ENCODE data around the gene CDH18. TPM values are rescaled to one million over a fixed set of nuclear protein-coding genes. Genes with fewer than 3 reads are reported as not detected.

CDH18 gene
- total RNA-seq, 1 donor from 2014 or later: not detected

DNA sequence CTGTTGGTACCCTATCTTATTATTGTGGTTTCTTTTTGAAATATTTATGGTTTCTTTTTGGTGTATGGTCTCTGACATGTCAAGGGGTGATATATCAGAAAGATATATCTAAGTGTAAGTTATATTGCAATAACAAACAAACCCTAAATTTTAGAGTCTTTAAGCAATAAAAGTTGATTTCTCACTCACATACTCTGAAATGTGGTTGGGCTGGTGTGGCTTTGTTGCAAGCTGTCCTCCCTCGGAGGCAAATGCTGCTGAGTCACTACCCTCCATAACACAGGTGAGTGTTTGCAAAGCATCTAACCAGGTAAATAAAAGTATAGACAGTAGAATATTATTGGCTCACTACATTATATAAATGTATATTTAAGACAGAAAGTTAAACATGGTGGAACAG is 253.2 kb downstream of the CDH18 start:
- ATAC-seq (no peak), DNase-seq (no peak)
- TF ChIP-seq, protein P1, sequence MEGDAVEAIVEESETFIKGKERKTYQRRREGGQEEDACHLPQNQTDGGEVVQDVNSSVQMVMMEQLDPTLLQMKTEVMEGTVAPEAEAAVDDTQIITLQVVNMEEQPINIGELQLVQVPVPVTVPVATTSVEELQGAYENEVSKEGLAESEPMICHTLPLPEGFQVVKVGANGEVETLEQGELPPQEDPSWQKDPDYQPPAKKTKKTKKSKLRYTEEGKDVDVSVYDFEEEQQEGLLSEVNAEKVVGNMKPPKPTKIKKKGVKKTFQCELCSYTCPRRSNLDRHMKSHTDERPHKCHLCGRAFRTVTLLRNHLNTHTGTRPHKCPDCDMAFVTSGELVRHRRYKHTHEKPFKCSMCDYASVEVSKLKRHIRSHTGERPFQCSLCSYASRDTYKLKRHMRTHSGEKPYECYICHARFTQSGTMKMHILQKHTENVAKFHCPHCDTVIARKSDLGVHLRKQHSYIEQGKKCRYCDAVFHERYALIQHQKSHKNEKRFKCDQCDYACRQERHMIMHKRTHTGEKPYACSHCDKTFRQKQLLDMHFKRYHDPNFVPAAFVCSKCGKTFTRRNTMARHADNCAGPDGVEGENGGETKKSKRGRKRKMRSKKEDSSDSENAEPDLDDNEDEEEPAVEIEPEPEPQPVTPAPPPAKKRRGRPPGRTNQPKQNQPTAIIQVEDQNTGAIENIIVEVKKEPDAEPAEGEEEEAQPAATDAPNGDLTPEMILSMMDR (IDR thresholded peaks at IDR 0.05): no peak
- Histone ChIP-seq H3K36me3 (no peaks in the 10 kb centered on the region), H3K4me1 (no peaks in the 10 kb centered on the region), H3K27ac (no peak overlapping the region), H3K4me3 (no peak overlapping the region), H3K27me3 (ENCODE audit: low read depth) (no peaks in the 10 kb centered on the region), H3K9me3 (no peaks in the 10 kb centered on the region)
- intact Hi-C loops (cut with DNase I): no loop called here

DNA sequence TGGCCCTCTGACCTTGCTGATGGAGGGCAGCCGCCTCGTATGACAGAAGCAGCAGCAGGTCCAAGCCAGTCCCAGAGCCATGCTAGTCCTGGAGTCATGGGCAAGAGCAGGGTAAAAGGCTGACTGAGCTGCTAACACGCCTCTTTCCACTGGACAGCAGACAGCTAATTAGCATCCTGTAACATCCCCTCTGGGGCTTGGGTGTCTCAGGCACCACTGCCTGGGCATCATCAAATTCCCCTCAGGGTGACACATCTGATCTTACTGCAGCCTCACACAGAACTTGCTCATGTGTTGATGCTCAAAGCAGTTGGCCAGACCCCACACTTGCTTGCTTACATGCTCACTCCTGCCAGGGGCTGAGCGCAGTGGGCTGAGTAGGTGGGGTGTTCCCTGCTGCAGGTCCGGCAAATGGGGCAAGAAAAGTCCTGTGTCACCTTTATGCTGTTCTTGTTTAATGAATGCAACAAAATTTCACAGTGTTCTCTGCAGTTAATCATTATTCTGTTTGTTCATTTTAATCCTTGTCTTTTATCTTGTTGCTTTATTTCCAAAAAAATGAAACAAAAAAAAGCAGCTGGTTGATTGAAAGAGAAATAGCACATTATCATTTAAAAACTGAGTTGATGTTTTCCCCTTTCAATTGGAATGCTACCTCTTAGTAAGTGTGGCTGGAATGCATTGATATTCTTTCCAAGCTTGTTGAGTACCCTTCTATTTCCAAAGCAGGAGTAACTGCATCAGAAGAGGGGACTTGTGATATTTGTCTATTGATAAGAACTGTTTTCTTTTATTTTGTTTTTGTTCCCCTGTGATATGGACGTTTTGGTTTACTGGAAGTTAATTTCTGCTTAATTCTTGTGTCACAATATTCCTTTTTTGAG is 254.1 kb downstream of the CDH18 start:
- TF ChIP-seq, protein P1 (IDR thresholded peaks at IDR 0.05): no peak
- DNase-seq: no peak
- intact Hi-C loops (cut with DNase I): no loop called here
- Histone ChIP-seq H3K4me1 (no peaks in the 10 kb centered on the region), H3K36me3 (no peaks in the 10 kb centered on the region), H3K27me3 (ENCODE audit: low read depth) (no peaks in the 10 kb centered on the region), H3K4me3 (no peak overlapping the region), H3K27ac (no peak overlapping the region), H3K9me3 (no peaks in the 10 kb centered on the region)
- peak; percentile 15 to 60 for ATAC-seq

DNA sequence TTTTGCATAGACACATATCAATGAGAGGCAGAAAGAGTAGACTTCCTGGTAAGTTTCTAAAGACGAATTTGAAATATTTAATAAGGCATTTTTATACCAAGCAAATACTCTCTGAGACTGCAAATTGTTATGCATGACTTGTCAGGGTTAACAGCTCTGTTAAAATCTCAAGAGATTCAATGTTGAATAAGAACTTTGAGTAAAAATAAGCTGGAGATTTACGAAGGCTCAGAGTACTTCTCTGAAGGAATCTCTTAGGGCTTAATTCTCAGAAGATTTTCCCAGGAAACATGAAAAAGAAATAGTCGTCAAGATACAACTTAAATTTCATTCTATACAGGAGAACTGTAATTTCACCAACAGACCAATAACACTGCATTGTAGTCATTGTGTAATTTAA is 259.4 kb downstream of the CDH18 start:
- Histone ChIP-seq H3K4me3 (no peak overlapping the region), H3K36me3 (no peaks in the 10 kb centered on the region), H3K9me3 (no peaks in the 10 kb centered on the region), H3K27ac (no peak overlapping the region), H3K4me1 (no peaks in the 10 kb centered on the region), H3K27me3 (ENCODE audit: low read depth) (no peaks in the 10 kb centered on the region)
- TF ChIP-seq, protein P1 (IDR thresholded peaks at IDR 0.05): no peak
- intact Hi-C loops (cut with DNase I): no loop called here
- no peak for DNase-seq
- ATAC-seq: no peak

DNA sequence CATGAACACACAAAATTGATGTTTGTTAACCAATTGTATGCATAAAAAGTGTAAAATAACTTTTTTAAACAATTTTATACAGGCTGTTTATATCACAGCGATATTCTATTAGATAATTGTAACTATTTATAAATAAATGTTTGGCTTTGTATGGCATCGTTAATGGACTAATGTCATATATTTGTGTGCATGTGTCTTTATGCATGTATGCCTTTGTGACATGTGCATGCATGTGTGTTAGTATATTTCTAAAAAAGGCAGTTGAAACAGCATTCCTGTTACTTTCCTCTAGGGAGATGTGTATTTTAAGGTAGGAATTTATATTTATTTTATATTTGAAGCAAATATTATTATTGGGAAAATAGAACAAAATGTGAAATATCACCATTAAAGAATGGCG is 268.9 kb downstream of the CDH18 start:
- intact Hi-C loops (cut with DNase I): no loop called here
- Histone ChIP-seq H3K27me3 (ENCODE audit: low read depth) (no peaks in the 10 kb centered on the region), H3K9me3 (no peaks in the 10 kb centered on the region), H3K4me1 (no peaks in the 10 kb centered on the region), H3K4me3 (no peak overlapping the region), H3K27ac (no peak overlapping the region), H3K36me3 (no peaks in the 10 kb centered on the region)
- TF ChIP-seq, protein P1 (IDR thresholded peaks at IDR 0.05): no peak
- ATAC-seq (no peak), DNase-seq (no peak)

DNA sequence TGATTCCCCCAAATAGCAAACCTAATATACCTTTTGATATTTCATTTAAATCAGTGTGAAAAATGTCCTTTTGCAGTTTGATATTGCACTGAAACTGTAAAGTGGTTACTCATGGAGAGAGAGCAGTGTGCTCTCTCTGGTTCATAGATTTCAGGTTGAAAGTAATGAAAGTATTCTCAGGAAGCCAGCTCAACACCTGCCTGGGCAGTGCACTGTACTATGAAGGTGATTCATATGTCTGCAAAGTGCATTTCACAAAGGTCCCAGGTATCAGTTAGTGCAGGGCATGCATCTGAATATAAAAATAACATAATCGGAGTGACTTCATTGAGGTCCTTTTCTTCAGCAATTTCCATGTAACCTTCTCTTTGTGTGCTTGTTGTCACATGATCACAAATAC is 274.3 kb downstream of the CDH18 start:
- intact Hi-C loops (cut with DNase I): no loop called here
- ATAC-seq: no peak

More for the DNA sequence above, 274.3 kb downstream of the CDH18 start:
- H3K36me3 ChIP-seq: no peaks in the 10 kb centered on the region
- DNase-seq: no peak
- no peak overlapping the region for H3K27ac ChIP-seq
- H3K4me1 ChIP-seq: no peaks in the 10 kb centered on the region
- TF ChIP-seq, protein P1 (IDR thresholded peaks at IDR 0.05): no peak
- H3K27me3 ChIP-seq (ENCODE audit: low read depth): no peaks in the 10 kb centered on the region
- H3K4me3 ChIP-seq: no peak overlapping the region
- no peaks in the 10 kb centered on the region for H3K9me3 ChIP-seq
